T-helper 2 cell treated with Interferon-gamma antibody and Interleukin-4, amounts not matched to agents 5 μg/mL and 100 μg/mL, for 36 hours (primary cell): ENCODE data around the gene CHGA.

Source experiments
- DNase-seq: peaks from one replicate; pipeline ENCODE4 v3.0.0; 2021; ENCODE audit warnings: low spot score
- H3K27ac Mint-ChIP-seq: one replicate; pipeline ENCODE4 v1.8.0; 2021; ENCODE audit warnings: mild to moderate bottlenecking, mixed read lengths
- H3K27me3 Mint-ChIP-seq: one replicate; pipeline ENCODE4 v1.8.0; 2021; ENCODE audit warnings: low read depth, mixed read lengths
- H3K36me3 Mint-ChIP-seq: one replicate; pipeline ENCODE4 v1.8.0; 2021; ENCODE audit warnings: low read depth, mixed read lengths
- H3K4me1 Mint-ChIP-seq: one replicate; pipeline ENCODE4 v1.8.0; 2021; ENCODE audit warnings: low read depth, mixed read lengths
- H3K4me3 Mint-ChIP-seq: one replicate; pipeline ENCODE4 v1.8.0; 2022; ENCODE audit warnings: mild to moderate bottlenecking, moderate library complexity, mixed read lengths
- H3K9me3 Mint-ChIP-seq: one replicate; pipeline ENCODE4 v1.8.0; 2021; ENCODE audit warnings: mixed read lengths

Gene CHGA

DNA sequence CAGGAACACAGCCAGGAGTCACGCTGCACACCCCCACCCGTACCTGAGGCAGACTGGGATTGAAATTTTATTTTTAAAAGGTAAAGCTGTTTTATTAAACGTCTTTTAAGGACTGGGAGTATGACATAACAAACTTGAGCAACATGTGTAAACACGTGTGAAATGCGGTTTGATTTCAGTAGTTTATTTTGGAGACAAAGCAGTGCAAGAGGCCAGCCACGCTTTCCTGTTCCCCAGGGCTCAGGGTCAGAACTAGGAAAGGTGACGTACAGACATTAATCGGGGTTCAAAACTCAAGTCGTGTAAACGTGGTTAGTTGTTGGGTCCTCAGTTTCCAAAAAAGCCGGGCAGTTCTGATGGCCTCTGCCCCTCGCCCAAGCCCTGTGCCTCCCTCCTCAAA, 16.7 kb downstream of the CHGA start:
- no peaks in the 10 kb centered on the region for H3K36me3 Mint-ChIP-seq
- H3K27ac Mint-ChIP-seq, result no peak overlapping the region
- no peaks in the 10 kb centered on the region for H3K27me3 Mint-ChIP-seq
- no peaks in the 10 kb centered on the region for H3K9me3 Mint-ChIP-seq
- no peak overlapping the region for H3K4me3 Mint-ChIP-seq
- no peaks in the 10 kb centered on the region for H3K4me1 Mint-ChIP-seq
- no peak for DNase-seq

DNA sequence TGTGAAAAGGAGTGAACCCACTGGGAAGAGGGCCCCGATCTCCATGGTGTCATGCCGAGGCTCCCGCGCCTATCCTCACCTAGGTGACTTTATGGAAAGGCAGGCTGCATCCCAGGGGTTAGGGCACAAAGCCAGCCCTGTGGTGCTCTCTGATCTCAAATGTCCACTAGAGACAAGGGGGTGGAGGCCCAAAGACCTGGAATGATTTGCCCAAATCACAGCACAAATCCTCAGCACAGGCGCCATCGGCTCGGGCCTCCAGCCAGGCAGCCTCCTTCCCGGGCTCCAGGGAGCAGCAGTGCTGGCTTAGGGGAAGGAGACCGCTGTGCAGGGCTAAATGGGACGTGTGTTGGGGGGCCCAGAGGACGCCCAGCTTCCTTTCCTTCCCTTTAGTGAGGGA, 17.6 kb downstream of the CHGA start:
- no peak overlapping the region for H3K27ac Mint-ChIP-seq

DNA sequence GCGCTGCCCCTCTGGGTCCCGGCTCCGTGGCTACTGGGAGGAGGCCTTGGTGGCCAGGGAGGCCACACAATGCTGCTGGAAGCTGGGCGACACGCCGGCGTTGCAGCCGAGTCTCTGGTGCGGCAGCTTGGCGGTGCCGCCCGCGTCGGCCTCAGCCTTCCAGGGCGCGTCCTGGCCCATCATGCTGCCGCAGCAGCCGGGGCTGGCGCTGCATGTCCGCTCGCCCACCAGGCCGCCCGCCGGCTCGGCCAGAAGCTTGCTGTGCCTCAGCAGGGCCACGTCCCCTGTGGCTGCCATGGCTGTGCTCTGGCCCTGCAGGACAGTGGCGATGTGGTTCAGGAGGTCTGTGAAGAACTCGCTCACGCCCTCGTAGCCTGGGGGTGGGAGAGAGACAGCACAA, 18.6 kb downstream of the CHGA start:
- Mint-ChIP-seq H3K9me3 (no peaks in the 10 kb centered on the region), H3K27ac (no peak overlapping the region), H3K4me3 (no peak overlapping the region), H3K27me3 (no peaks in the 10 kb centered on the region), H3K36me3 (peaks cover 2% of the 10 kb centered on the region), H3K4me1 (no peaks in the 10 kb centered on the region)
- DNase-seq, result no peak

More for the DNA sequence above, 17.6 kb downstream of the CHGA start:
- Mint-ChIP-seq H3K36me3 (no peaks in the 10 kb centered on the region), H3K9me3 (no peaks in the 10 kb centered on the region), H3K4me1 (no peaks in the 10 kb centered on the region), H3K27me3 (no peaks in the 10 kb centered on the region), H3K4me3 (no peak overlapping the region)
- DNase-seq, result no peak

DNA sequence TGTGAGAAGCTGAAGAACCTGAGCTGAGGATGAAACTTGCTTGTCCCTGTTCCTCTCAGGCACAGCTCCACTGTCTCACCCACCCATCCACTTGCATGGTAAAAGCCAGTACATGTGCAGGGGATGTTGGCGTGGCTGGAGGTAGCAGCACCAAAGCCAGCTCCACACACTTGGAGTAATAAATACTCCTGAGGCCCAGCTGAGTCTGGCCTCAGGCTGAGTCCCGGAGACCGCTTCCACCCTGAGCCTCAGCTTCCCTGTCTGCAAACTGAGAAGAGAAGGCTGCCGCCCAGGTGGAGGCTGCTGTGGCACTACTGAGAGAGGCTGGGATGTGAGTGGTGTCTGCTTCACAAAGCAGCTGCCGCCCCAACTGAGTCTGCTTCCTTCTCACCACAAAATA, 19.2 kb downstream of the CHGA start:
- peaks cover 2% of the 10 kb centered on the region for H3K36me3 Mint-ChIP-seq
- no peak overlapping the region for H3K4me3 Mint-ChIP-seq
- H3K4me1 Mint-ChIP-seq, result no peaks in the 10 kb centered on the region
- no peaks in the 10 kb centered on the region for H3K27me3 Mint-ChIP-seq
- no peak for DNase-seq
- no peak overlapping the region for H3K27ac Mint-ChIP-seq
- no peaks in the 10 kb centered on the region for H3K9me3 Mint-ChIP-seq

DNA sequence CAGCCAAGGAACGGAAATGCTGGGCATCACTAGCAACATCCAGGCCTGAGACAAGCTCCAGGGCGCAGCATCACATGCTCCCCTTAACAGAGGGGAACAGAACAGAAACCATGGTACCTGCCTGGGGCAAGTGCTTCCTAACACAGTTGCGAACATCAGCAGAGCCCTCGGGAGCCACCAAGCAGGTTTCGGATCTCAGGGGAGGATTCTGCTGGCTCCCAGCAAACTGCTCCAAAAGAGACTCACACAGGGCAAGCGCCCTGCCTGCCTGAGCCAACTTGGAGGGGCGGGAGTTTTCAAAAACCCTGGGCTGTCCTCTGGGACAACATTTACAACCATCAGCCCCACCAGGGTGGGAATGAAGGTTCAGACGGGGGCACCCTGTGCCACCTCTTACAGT, 19.6 kb downstream of the CHGA start:
- Mint-ChIP-seq H3K27me3 (no peaks in the 10 kb centered on the region), H3K9me3 (no peaks in the 10 kb centered on the region)

DNA sequence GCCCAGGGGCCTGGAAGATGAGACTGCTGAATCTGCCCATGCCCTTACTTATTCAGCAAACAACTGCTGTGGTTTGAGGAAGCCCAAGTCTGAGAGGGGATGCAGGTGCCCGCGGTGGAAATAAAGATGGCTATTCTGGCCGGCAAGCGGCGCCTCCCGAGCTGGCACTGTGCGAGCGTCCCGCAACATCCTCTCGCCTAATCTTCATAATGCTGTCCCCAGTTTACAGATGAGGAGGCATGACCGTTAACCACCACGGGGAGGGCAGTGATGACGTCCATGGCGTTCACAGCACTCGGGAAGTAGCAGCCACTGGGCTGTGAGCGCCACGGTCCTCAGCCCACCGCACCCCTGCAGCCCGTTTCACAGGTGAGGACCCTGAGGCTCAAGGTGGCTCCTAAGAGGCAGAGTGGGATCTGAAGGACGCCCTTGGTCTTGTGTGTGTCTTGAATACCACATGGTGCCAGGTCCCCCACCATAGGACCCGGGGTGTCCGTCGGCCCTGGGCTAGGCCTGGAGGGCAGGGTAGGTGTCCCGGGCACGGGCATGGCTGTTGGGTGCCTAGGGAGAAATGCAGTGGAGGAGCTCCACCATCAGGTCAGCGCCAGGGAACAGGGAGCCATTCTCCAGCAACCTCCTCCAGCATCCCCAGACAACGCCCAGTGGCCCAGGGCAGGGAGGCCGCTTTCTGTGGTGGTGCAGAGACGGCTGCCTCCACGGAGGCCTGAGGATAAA, 20.2 kb downstream of the CHGA start:
- Mint-ChIP-seq H3K4me3 (no peak overlapping the region), H3K4me1 (no peaks in the 10 kb centered on the region), H3K27me3 (no peaks in the 10 kb centered on the region), H3K9me3 (no peaks in the 10 kb centered on the region), H3K27ac (no peak overlapping the region), H3K36me3 (peaks cover 7% of the 10 kb centered on the region)
- DNase-seq, result no peak

More for the DNA sequence above, 19.6 kb downstream of the CHGA start:
- H3K36me3 Mint-ChIP-seq, result peaks cover 4% of the 10 kb centered on the region
- H3K4me1 Mint-ChIP-seq, result no peaks in the 10 kb centered on the region
- no peak for DNase-seq
- no peak overlapping the region for H3K4me3 Mint-ChIP-seq
- no peak overlapping the region for H3K27ac Mint-ChIP-seq

DNA sequence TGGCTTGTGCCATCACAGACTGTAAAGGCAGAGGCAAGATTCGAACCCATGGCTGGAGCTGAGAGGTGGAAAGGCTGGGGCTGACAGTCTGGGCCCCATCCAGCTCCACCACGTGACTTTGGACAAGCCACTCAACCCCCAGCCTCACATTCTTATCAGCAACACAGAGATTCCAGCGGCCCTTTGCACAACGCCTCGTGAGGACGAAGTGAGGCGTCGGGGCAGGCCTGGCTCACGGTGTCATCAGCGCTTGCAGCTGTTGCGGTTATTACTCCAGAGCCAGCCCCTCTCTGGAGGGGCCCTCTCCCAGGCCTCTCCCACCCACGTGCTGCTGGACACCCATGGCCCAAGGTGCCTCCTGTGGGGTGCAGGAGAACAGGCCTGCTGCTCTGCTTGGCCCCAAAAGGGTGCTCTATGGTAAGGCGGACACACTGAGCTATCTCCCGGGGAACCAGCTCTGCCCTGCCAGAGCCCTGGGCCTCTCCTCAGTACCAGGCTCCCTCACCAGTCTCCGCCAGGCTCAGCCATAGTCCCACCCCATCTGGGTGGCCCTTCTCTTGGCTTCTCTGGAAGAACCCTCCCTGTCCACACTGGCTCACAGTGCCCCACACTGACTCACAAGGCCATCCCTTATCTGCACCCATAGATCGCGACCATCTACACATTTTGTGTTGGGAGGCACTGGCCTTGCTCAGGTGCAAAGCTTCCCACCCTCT, 21.1 kb downstream of the CHGA start:
- Mint-ChIP-seq H3K9me3 (no peaks in the 10 kb centered on the region), H3K36me3 (peaks cover 7% of the 10 kb centered on the region), H3K4me3 (no peak overlapping the region), H3K27ac (no peak overlapping the region), H3K27me3 (no peaks in the 10 kb centered on the region), H3K4me1 (no peaks in the 10 kb centered on the region)
- DNase-seq, result no peak

DNA sequence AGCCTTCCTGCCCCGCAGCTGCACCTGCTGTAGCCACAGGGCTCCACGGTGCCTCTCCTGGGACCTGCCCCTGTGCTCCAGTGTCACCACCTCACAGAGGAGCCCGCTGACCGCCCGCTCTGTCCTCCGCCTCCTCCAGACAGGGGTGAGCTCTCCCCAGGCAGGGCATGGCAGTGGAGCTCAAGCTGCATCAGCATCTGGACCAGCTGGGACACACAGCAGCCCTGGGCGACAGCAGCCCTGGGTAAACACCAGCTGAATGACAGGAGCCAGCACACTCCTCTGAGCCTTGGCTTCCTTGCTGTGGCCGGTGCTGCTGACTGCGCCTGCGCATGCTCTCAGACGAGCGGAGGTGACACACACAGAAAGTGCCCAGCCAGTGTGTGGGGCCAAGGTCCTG, 22.0 kb downstream of the CHGA start:
- no peak overlapping the region for H3K4me3 Mint-ChIP-seq
- no peaks in the 10 kb centered on the region for H3K4me1 Mint-ChIP-seq
- H3K36me3 Mint-ChIP-seq, result peaks cover 7% of the 10 kb centered on the region
- no peak overlapping the region for H3K27ac Mint-ChIP-seq
- DNase-seq, result no peak
- no peaks in the 10 kb centered on the region for H3K27me3 Mint-ChIP-seq
- no peaks in the 10 kb centered on the region for H3K9me3 Mint-ChIP-seq

DNA sequence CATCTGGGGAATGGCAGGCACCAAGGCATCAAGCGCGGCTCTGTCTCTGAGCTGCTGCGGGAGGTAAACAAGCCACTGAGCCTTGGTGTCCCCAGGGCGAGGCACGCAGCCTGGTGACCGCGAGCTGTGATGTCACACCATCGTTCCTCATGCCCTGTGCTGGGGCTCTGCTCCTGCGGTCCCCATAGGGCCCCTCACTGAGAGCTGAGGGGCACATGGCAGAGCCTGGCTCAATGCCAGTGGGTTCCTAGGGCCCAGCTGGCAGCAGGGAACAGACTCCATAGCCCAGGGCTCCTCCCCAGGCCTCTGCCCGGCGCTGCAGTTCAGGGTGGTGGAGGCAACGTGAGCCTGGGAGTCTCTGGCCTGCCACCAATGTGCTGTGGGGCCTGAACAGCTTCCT, 22.6 kb downstream of the CHGA start:
- H3K4me1 Mint-ChIP-seq, result no peaks in the 10 kb centered on the region
- no peak overlapping the region for H3K27ac Mint-ChIP-seq
- H3K4me3 Mint-ChIP-seq, result no peak overlapping the region
- no peaks in the 10 kb centered on the region for H3K27me3 Mint-ChIP-seq
- no peaks in the 10 kb centered on the region for H3K9me3 Mint-ChIP-seq
- H3K36me3 Mint-ChIP-seq, result peaks cover 7% of the 10 kb centered on the region
- DNase-seq, result no peak

DNA sequence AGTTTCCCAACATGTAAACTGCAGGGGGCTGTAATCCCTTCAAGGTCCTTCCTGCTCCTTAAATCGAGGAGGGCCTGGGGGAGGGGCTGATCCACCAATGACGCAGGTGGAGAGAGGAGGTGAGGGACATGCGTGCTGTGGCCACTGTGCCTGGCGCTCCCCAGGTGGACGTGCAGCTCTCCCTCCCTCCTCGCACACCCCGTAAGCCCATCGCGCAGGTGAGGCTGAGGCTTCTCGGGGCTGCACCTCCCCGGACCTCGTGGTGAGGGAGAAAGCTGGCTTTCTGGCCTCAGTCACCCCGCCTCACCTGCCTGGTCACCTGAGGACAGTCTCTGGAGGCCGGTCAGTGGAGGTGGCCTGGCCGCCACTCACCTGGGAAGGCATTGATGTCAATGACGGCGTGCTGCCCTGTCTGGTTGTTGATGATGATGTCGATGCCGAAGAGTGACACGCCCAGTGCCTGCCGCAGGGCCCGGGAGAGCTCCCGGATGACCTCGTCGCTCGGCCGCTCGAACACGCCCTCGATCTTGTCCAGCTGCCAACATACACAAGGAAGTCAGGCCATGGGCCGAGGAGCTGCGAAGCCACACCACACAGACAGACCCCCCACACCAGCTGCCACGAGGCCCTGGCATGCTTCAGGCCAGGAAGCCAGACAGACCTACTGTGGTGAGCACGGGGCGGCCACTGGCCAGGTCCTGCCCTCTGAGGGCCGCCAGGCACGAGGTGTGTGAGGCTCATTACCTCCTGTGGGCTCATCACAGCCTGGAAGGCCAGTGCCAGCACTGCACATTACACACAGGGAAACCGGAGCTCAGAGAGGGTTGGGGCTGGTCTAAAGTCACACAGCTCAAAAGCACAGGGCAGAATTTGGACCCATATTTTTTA, 23.3 kb downstream of the CHGA start:
- Mint-ChIP-seq H3K4me1 (no peaks in the 10 kb centered on the region), H3K27me3 (no peaks in the 10 kb centered on the region), H3K27ac (no peak overlapping the region), H3K4me3 (no peak overlapping the region), H3K36me3 (peaks cover 7% of the 10 kb centered on the region), H3K9me3 (no peaks in the 10 kb centered on the region)
- DNase-seq, result no peak

DNA sequence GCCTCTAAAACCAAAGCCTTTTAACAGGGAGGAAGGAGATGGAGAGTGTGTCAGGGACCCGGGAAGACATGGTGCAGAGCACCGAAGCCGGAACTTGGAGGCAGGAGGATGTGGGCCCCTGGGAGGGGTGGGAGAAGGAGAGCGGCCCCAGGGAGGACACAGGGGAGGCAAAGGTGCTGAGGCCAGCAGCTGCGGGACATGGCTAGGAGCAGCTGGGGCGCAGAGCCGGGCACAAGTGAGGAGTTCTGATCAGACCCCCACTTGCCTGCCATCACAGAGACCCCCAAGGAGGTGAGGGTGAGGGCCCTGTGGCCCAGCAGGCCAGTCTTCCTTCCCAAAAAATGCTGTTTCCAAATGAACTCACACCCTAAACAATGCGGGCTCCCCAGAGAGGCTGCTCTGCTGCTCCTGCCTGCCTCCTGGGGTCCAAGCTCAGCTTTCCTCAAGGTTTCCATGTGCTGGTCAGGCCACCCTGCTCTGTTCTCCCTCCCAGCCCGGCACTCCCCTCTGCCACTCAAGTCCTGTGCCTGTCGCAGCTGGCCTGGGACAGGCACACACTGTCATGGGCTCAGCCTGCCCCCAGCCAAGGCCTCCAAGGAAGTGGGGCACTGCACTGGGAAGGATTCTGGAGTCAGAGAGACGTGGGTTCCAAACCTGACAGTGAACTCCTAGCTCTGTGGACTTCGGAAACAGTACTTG, 24.0 kb downstream of the CHGA start:
- Mint-ChIP-seq H3K36me3 (peaks cover 9% of the 10 kb centered on the region), H3K4me3 (no peak overlapping the region), H3K9me3 (no peaks in the 10 kb centered on the region), H3K27ac (no peak overlapping the region), H3K4me1 (peaks cover 3% of the 10 kb centered on the region), H3K27me3 (no peaks in the 10 kb centered on the region)
- DNase-seq, result no peak

DNA sequence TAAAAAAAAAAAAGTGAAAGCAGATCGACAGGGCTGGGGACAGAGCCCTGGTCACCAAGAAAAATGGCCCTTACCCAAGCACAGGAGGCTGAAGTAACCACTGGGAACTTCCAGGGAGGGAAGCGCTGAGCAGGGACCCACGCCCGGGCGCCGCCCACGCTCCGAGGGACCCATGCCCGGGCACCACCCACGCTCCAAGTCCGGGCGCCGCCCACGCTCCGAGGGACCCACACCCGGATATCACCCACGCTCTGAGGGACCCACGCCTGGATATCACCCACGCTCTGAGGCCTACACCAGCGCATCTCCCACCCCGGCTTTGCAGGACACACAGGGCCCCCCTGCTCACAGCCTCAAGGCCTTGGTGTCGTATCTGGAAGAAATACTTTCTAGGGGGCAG, 25.7 kb downstream of the CHGA start:
- Mint-ChIP-seq H3K36me3 (peaks cover 11% of the 10 kb centered on the region), H3K27ac (no peak overlapping the region), H3K4me3 (no peak overlapping the region), H3K4me1 (peaks cover 4% of the 10 kb centered on the region), H3K9me3 (no peaks in the 10 kb centered on the region), H3K27me3 (no peaks in the 10 kb centered on the region)
- DNase-seq, result no peak

DNA sequence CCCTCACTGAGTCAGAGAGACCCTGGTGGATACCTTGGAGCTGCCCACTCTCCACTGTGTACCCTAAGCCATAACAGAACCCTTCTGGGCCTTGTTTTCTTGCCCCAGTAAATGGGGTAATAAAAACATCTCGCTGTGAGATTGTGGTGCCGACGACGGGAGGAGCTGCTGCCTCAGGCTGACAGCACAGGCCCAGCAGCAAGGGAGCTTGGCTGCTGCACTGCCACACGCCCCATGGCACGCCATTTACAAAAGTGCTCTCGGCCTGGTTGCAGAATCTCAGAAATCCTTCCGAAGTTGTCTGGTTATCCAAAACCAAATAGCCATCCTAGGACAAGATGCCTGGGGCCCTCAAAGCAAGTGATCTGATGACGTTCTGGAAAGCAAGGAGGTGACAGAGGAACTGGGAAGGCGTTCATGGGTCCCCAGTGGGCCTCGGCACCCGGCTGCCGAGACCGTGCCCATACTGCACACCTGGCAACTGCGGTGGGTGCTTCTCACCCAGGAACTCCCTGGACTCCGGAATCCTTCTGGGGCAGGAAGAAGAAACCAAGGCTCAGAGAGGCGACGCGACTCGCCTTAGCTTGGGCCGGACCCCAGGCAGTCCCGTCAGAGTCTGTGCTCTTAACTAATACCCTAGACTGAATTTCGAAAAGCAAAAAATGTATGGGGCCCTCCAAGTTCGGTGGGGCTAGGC, 26.7 kb downstream of the CHGA start:
- H3K27ac Mint-ChIP-seq, result no peak overlapping the region
- H3K27me3 Mint-ChIP-seq, result no peaks in the 10 kb centered on the region
- H3K36me3 Mint-ChIP-seq, result peaks cover 11% of the 10 kb centered on the region
- no peak for DNase-seq
- H3K4me3 Mint-ChIP-seq, result no peak overlapping the region
- no peaks in the 10 kb centered on the region for H3K9me3 Mint-ChIP-seq
- H3K4me1 Mint-ChIP-seq, result peaks cover 4% of the 10 kb centered on the region
